ENCODE results near the gene SMIM20.

- no peak for TF ChIP-seq CTCF (conservative IDR thresholded peaks at IDR 0.05; ENCODE audit: low read length)
- no peak for TF ChIP-seq EZH2phosphoT487 (IDR thresholded peaks at IDR 0.05; ENCODE audit: borderline replicate concordance)
Observed at GRCh38 chr4:25970691-25971432, 56.8 kb downstream of the SMIM20 start.
